Amygdala (tissue), 56 donors: ENCODE data around the gene PMEL.
A peak's percentile ranks its signal among the peaks of the same experiment; 100 is the strongest.
"Not testable (repeated sequence)": the region's sequence is repeated elsewhere in the genome, so short reads cannot be mapped to it uniquely, and the experiment has no call there.

Source experiments
- DNase-seq, 56 donors: peaks; one replicate each; lab custom pipeline; 2025; lab: John Stamatoyannopoulos, UW

The PMEL gene

DNA sequence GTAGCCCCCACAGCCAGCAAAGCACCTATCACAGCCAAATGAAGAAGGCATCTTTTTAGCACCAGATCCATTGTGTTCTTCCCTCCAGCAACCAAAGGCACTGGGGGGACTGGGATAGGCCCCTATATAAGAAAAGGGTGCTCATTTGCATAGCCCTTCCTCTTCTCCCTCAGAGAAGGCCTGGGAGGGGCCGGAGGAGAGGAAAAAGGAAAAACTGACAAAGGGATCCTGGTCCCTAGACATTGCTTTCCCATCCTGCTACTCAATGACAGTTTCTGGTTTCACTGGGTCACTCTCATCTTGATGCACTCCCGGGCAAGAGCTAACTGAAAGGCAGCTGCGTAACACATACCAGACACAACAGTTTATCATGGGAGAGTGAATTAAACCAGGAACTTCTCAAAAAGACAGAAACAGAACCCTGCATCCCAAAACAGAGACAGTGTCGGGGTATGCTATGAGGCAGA is at the start of gene PMEL:
PMEL (minus strand) TSS at position 102 of the 467 bp plus-strand sequence; CDS start at position 71, 31 bp downstream.
- DNase-seq, result no peak

DNA sequence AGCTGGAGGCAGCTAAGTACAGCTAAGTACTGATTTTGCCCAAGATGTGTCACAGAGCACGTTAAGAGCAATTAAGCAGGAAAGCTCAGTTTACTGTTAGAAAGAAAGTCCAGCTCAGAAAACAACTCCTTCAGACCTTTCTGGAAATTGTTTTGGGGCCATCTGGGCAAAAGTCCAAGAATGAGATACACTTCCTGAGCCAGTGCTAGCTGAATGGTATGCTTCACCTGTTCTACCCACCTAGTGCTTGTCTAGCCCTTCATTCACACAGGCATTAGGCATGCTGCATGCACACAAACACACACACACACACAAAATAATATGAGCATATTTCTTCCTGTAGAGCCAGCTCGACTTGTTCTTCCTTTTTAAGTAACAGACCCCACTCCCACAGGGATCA is 48.4 kb upstream of the PMEL start:
- no peak for DNase-seq

DNA sequence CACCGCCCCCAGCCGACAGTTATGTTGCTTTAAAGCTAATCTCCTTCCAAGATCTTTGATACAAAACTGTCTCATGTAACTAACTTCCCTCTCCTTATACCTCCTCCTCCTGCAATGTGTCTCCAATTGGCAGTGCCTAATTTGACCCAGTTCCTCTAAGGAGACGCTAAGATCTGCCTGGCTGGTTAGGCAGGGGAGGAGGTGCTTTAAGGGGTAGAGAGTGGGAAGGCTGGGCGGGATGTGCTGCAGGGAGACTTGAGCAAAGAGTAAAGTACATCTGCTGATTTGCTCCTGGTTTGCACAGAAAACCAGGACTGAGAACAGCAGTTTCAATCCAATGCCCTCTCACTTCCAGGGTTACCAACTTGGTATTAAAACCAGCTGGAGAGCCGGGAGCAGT is 47.6 kb upstream of the PMEL start:
- DNase-seq, result peak in 4 of 56 donors; percentile 3 to 31 (median 8)

DNA sequence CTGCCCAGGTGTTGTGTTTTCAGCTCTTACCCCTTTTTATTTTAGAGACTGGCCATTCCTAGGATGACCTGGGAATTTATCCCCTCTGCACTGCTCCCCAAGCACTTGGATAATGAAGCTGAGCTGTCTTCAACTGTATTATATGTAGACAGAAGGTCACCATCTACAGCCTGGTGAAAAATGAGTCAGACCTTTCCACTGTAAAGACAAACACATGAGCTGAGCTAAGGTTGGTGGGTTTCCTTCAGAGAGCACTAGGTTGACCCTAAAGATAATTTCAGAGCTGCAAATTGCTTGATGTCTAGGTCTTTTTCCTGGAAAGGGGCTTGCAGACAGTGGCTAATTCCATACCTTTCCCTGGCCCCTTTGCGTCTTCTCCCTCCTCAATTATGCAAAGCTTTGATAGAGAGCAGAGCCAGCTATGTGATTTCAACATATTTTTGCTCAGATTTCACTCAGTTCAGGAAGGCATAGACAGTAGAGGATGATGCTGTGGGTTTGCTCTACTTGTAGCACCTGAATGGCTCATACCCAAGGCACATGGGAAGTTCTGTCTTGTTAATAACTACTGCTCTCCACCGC is 45.8 kb upstream of the PMEL start:
- no peak for DNase-seq

DNA sequence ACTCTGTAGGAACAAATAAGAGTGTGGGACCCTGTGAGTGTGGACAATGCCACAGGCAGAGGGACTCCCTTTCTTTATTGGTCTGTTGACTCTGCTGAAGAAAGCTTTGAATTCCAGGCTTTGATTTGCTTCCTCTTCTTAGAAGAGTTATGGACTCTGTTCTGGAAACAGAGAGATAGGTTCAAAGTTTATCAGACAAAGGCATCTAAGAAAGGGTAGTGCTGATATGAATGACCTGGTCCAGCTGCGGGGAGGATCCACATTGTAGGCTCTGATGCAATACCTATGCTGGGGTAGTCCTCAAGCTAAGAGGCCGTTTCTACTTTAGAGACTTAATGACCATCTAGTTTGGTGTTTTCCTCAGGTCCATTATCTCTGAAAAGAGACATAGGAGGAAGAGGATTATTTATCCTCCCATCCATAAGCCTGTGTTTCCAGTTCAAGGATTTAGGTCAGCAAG is 44.3 kb upstream of the PMEL start:
- DNase-seq, result no peak

DNA sequence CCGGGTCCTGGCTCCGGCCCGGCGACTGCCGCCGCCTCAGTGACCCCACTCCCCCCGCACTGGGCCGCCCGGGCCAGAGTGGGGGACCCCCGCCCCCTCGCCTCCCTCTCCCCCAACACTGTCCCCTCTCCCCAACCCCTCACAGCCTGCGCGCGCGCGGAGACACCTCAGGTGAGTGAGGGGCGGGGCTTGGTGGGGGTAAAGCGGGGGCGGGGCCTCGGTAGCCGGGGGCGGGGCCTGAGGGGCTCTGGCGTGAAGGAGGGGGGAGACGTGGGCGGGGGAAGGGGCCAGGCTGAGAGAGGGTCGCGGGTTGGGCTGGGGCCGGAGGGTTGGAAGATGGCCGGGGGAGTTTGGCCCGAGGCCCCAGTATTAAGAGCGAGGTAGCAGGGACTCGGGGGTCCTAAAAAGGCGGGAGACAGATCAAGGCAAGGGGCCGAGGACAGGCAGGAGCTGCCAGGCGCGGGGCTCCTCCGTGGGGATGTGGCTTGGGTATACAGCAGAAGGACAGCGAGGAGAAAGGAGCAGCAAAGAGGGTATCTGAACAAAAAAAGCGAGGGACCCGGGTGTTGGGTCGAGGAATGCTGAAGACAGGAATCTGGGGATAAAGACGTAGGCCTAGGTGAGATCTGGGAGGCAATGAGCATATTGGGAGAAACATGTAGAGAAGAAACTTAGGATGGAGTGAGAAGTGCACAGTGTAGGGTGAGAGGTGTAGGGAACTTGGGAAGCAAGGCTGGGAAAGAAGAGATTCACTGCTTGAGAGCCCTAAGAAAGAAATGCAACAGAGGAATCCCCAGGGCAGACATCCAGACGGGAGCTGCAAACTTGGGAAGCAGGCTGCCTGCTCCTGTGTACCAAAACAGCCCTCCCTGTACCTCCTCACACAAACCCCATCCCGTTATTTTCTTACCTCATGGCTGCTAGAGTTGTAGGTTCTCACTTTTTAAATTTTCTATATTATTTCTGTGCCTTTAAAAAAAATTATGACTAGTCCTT is 42.0 kb upstream of the PMEL start:
- DNase-seq, result peak in 35 of 56 donors; percentile 11 to 75 (median 48)

DNA sequence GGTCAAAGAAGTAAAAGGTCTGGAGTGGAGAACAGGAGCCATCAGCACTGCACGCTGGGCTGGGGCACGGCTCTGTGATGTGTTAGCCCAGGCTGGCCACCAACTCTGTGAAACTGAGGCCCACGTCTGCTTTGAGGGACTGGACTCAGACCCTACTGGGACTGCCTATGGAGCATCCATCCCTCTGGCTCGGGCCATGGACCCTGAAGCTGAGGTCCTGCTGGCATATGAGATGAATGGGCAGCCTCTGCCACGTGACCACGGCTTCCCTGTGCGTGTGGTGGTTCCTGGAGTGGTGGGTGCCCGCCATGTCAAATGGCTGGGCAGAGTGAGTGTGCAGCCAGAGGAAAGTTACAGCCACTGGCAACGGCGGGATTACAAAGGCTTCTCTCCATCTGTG is 38.4 kb upstream of the PMEL start:
- DNase-seq, result no peak

DNA sequence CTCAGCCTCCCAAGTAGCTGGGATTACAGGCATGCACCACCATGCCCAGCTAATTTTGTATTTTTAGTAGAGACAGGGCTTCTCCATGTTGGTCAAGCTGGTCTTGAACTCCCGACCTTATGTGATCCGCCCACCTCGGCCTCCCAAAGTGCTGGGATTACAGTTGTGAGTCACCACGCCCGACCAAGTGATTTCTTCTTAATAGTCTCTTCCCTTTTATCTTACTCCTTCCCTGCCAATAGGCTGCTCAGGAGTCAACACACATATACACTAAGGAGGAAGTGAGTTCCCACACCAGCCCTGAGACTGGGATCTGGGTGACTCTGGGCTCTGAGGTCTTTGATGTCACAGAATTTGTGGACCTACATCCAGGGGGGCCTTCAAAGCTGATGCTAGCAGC is 37.5 kb upstream of the PMEL start:
- not testable (repeated sequence) for DNase-seq

DNA sequence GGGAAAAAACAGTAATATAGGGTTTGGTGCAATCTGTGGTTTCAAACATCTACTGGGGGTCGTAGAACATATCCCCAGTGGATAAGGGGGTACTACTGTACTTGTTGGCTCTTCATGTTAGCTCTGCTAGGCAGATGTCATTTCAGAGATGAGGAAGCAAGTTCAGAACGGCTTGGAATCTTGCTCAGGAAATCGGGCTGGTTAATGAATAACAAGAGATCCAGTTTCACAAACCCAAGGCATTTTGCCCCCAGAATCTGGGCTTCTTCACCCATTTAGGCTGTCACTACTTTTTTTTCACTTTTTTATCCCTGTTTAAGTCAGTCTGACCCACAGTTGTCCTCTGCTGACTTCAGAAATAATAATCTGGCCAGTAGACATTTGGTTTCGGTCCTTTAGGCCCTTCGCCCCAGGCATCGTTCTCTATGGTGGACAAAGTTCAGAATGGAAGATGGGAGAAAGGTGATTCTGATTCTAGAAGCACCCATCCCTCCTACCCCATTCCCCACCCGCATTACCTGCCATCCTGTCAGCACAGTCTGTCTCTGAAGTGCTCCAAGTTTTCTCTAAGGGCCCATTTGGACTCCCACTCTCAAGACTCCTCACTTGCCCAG is 35.8 kb upstream of the PMEL start:
- no peak for DNase-seq

DNA sequence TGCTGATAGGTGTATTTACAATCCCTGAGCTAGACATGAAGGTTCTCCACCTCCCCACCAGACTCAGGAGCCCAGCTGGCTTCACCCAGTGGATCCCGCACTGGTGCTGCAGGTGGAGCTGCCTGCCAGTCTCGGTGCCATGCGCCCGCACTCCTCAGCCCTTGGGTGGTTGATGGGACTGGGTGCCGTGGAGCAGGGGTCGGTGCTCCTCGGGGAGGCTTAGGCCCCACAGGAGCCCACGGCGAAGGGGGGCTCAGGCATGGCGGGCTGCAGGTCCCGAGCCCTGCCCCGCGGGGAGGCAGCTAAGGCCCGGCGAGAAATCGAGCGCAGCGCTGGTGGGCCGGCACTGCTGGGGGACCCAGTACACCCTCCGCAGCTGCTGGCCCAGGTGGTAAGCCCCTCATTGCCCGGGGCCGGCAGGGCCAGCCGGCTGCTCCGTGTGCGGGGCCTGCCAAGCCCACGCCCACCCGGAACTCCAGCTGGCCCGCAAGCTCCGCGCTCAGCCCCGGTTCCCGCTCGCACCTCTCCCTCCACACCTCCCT is 34.2 kb upstream of the PMEL start:
- not testable (repeated sequence) for DNase-seq

DNA sequence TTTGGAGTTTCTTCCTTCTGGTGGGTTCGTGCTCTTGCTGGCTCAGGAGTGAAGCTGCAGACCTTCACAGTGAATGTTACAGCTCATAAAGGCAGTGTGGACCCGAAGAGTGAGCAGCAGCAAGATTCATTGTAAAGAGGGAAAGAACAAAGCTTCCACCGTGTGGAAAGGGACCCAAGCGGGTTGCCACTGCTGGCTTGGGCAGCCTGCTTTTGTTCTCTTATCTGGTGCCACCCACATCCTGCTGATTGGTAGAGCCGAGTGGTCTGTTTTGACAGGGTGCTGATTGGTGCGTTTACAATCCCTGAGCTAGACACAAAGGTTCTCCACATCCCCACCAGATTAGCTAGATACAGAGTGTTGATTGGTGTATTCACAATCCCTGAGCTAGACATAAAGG is 33.7 kb upstream of the PMEL start:
- DNase-seq, result not testable (repeated sequence)

DNA sequence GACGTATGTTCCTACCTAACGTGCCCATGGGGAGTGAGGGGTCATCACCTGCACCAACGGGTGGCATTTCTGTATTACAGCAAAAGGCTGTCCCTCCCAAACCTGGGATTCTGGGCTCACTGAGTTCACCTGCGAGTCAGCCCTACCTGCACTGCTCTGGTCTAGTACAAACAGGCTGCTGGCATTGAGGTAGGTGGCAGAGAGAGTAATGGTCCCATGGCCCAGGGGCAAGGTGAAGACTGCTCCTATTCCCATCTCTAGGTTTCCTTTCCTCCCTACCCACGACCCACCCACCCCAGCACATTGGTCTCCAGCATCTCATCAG is 31.7 kb upstream of the PMEL start:
- peak in 3 of 56 donors; percentile 26 to 37 (median 33) for DNase-seq

DNA sequence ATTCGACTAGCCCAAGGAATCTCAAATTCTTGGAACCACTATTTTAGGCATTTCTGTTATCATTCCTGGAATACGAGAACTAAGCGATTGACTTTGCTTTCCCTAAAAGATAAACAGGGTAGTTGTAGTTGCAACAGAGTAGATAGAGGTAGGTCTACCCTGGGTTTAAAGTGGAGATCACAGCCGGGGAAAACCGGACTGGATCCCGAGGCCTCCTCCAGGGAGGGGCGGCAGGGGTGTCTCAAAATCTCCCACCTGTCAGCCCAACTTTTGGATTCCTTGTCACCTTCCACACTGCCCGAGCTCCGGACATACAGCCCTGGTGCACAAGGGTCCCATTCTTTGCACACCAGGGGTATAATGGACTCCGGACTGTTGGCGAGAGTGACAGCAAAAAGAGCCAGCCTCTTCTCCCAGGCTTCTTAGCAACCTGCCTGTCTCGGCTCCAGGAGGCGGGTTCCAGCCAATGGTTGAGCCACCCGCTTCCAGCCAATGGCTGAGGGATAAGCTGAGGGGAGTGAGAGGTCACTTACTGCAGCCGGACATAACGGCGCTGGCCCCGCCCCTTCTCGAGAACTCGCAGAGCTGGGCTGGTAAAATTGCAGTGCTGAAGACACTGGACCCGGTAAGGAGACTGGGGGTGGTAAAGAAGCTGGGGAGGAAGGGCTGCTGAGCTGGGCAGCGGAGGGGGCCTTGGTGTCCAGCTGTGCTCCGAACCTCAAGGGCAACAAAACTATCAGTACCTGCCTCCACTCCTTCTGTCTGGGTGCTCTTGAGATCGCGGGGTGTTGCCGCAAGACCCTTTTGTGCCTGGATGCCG is 31.1 kb upstream of the PMEL start, which contains the start of gene SUOX:
SUOX (plus strand) TSS at position 562 of the 820 bp plus-strand sequence. CDS start 4,946 bp downstream, outside the sequence.
- DNase-seq, result peak; percentile 37 to 99 (median 95)

DNA sequence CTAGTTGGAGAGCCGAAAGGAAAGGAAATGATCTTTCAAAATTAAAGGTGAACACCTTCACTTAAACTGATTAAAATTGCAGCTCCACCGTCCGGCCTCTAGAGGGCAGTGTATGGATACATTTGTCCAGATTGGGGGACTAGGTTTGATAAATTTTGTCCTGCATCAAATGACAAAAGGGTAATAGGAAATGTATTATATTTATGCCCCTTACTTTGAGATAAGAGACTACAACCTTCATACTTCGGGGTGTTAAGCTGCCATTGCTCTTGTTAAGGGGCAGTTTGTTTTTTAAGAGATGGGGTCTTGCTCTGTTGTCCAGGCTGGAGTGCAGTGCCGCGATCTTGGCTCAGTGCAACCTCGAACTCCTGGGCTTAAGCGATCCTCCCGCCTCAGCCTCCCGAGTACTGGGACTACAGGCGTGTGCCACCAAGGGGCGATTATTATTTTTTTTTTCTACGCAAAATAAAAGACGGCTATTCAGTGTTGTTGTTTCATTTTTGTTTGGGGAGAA is 30.4 kb upstream of the PMEL start:
- DNase-seq, result peak in 37 of 56 donors; percentile 2 to 60 (median 20)

DNA sequence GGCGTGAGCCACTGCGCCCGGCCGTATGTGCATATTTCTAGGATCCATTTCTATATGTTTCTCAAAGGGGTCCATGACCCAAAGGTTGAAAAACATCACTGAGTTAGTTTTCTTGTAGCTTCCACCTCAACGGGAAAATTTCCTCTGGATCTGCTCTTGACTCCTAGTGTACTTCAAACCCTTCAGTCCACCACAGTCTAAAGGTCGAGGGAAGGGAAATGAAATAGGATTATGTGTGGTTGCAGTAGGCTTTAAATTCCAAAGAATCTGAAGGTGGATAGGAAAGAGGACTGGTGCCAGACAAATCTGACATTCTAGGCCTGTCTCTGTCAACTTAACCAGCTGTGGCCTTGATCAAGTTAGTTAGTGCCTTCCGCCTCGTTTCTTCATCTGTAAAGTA is 29.5 kb upstream of the PMEL start:
- no peak for DNase-seq

DNA sequence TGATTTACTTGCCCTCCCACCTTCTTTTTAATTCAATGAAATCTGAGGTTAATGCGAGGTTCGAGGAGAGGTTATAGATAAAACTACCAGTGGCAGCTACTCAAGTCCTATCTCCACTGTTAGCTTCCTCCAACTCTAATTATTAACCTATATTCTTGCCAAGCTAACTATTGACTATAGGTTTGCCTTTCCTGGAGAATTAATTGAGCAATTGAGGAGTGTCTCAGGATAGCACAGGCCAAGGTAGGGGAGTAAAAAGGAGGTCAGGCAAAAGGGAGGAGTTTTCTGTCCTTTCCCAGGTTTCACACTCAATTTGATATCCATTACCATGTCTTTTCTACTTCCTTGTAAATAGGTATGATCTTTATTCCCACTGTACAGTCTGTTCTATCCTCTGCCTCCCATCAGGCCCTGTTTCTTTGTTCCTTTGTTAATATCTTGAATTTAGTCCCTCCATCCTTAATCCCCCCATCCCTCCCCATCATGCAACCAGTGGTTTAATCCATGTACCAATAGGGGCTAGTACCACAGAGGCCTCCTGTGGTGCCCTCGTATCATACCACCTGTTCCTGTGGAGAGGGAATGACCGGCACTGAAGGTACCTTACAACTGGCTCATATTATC is 27.5 kb upstream of the PMEL start:
- no peak for DNase-seq

DNA sequence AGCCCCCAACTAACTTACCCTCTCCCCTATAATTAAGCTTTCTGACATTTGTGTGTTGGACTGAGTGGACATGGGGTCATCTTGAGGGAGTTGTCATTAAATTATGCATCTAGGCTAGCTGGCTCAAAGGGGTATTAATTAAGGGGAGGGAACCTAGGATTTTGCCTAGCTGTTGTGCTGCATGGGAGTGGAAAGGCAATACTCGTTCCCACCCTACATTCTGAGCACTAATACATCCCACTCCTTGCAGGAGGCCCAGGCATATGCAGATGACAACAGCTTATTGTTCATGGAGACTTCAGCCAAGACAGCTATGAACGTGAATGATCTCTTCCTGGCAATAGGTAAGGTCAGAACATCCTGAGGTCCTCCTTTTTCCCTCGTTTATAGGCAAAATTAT is 25.3 kb upstream of the PMEL start:
- DNase-seq, result no peak

DNA sequence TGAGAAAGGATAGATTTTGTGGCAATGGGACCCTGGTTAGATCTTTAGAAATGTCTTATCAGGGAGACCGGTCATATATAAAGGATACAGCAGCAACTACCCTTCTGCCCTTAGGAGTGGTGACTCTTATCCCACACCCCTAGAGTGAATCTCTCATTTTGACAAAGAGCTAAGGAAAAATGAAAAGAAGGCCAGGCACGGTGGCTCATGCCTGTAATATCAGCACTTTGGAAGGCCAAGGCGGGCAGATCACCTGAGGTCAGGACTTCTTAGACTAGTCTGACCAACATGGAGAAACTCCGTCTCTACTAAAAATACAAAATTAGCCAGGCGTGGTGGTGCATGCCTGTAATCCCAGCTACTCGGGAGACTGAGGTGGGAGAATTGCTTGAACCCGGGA is 20.1 kb upstream of the PMEL start:
- DNase-seq, result not testable (repeated sequence)

DNA sequence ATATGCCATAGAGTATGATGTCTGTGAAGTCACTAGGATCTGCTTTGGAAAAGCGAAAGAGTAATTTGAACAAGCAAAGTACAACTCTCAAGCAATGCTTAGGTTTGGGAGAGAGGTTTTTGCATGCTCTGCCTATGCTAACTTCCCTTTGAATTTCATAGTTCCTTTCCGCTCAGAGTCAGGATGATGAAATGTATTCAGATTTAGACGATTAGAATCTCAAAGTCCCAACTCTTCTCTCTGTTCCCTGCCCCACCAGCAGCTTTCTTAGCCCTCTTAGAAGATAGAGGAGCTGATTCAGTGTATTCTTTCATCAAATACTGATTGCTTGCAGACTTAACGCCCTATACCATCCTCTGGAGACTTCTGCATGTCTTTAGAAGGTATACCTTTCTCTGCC is 19.5 kb upstream of the PMEL start:
- no peak for DNase-seq
